IMR-90 (cell line): ENCODE data around the gene GATA5.

Experiments used
- CHD1 ChIP-seq: IDR thresholded peaks from 2 replicates; pipeline ENCODE4 v1.6.1; 2012; ENCODE audit warnings: low read depth, low read length, improper control_type of control experiment
- MAFK ChIP-seq: IDR thresholded peaks from 2 replicates; pipeline ENCODE4 v1.6.1; 2012; ENCODE audit warnings: low read depth, low read length, improper control_type of control experiment
- POLR2A ChIP-seq: IDR thresholded peaks from 2 replicates; pipeline ENCODE4 v1.6.1; 2012; ENCODE audit warnings: mild to moderate bottlenecking, low read depth, low read length
- RAD21 ChIP-seq: IDR thresholded peaks from 2 replicates; pipeline ENCODE4 v1.6.1; 2012; ENCODE audit warnings: low read length, improper control_type of control experiment
- SMC3 ChIP-seq: fragments of 150-350 bp; IDR thresholded peaks from 2 replicates; pipeline ENCODE4 v1.6.1; 2016; ENCODE audit warnings: low read depth, mild to moderate bottlenecking, antibody characterized with exemption, low read length, moderate library complexity
- TF ChIP-seq, protein P1 (sequence below): conservative IDR thresholded peaks from 2 replicates; pipeline ENCODE4 v1.5.1; 2012; ENCODE audit warnings: mild to moderate bottlenecking, low read depth, low read length, improper control_type of control experiment

DNA sequence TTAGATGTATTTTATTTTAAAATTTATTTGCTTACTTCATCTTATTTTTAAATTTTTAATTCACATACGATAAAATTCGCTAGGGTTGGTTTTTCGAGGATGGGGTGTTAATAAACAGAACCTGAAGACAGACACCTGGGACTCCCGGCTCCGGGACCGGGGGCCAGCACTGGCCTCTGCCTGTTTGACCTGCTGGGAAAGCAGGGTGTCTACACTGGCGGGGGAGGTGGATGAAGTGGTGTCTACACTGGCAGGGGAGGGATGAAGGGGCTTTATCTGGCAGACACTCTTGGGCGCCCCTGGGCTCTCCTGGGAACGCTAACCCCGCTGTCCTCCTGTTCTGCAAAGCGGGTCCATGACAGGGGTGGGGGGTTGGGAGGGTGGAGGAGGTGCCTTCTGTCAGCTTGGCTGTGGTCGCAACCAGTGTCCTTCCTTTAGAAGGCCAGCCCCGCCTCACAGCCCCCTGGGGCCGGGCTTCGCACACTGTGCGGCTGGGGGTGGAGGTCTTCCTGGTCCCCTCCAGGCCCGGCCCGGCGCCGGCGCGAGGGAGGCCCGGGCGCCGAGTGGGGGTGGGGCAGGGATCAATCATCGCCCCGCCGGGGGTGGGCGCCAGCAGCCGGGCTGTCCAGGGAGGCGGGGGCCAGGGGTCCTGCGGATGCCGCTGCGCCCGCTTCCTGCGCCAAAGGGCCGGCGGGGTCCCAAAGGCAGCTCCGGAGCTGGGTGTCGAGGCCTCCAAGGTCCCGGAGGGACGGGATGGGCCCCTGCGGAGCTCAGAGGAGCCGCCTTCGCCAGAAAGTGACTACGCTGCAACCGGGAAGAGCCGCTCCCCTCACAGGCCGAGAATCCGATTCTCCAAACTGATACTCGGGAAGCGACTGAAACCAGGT lies 1.8 kb downstream of the GATA5 start:
- TF ChIP-seq MAFK (no peak), CHD1 (no peak), POLR2A (no peak), SMC3 (no peak), RAD21 (no peak)
- TF ChIP-seq, protein P1, sequence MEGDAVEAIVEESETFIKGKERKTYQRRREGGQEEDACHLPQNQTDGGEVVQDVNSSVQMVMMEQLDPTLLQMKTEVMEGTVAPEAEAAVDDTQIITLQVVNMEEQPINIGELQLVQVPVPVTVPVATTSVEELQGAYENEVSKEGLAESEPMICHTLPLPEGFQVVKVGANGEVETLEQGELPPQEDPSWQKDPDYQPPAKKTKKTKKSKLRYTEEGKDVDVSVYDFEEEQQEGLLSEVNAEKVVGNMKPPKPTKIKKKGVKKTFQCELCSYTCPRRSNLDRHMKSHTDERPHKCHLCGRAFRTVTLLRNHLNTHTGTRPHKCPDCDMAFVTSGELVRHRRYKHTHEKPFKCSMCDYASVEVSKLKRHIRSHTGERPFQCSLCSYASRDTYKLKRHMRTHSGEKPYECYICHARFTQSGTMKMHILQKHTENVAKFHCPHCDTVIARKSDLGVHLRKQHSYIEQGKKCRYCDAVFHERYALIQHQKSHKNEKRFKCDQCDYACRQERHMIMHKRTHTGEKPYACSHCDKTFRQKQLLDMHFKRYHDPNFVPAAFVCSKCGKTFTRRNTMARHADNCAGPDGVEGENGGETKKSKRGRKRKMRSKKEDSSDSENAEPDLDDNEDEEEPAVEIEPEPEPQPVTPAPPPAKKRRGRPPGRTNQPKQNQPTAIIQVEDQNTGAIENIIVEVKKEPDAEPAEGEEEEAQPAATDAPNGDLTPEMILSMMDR: no peak
